Keratinocyte (primary cell): ENCODE data around the gene ATP6V0A1. TPM values are rescaled to one million over a fixed set of nuclear protein-coding genes. Genes with fewer than 3 reads are reported as not detected.
A peak's percentile ranks its signal among the peaks of the same experiment; 100 is the strongest.
"Not testable (repeated sequence)": the region's sequence is repeated elsewhere in the genome, so short reads cannot be mapped to it uniquely, and the experiment has no call there.

Experiments
- DNase-seq: peaks from one replicate; pipeline ENCODE4 v3.0.0-alpha.2; 2011; ENCODE audit warnings: low read depth, missing footprints, low spot score
- FAIRE-seq: peaks from 2 replicates; lab custom pipeline; 2011; peaks lifted over from hg19 to GRCh38; lab: Jason Lieb, UNC
- H2AFZ ChIP-seq: 2 replicates; pipeline ENCODE4 v1.6.0; 2012; ENCODE audit warnings: low read length, control low read depth, inconsistent platforms; ENCODE audit not compliant: control insufficient read depth
- H3K27ac ChIP-seq: 2 replicates; pipeline ENCODE4 v1.5.1; 2011; ENCODE audit warnings: low read length; ENCODE audit not compliant: control insufficient read depth, insufficient read depth
- H3K27me3 ChIP-seq: 3 replicates; pipeline ENCODE4 v1.6.0; 2011; ENCODE audit warnings: low read length; ENCODE audit not compliant: control insufficient read depth, insufficient read depth; ENCODE audit errors: extremely low read depth
- H3K36me3 ChIP-seq, 2 experiments: 2 replicates in 1 of 2; 3 replicates in 1 of 2; pipeline ENCODE4 v1.5.1; 2011; ENCODE audit warnings: low read length in 2 of 2, mild to moderate bottlenecking in 1 of 2; ENCODE audit not compliant: control insufficient read depth in 2 of 2, insufficient read depth in 2 of 2; ENCODE audit errors: extremely low read depth in 1 of 2
- H3K4me1 ChIP-seq: 3 replicates; pipeline ENCODE4 v1.5.1; 2011; ENCODE audit warnings: low read length; ENCODE audit not compliant: control insufficient read depth, insufficient read depth; ENCODE audit errors: extremely low read depth
- H3K4me2 ChIP-seq: 3 replicates; pipeline ENCODE4 v1.6.0; 2011; ENCODE audit warnings: low read depth, low read length; ENCODE audit not compliant: control insufficient read depth, insufficient read depth; ENCODE audit errors: extremely low read depth
- H3K4me3 ChIP-seq, 3 experiments: fragments of 200-600 bp in 1 of 3; sonication (generic) in 1 of 3; 2 replicates in 2 of 3; 3 replicates in 1 of 3; pipeline ENCODE4 v1.5.1; 2011 to 2016; ENCODE audit warnings: low read length in 3 of 3, mild to moderate bottlenecking in 3 of 3, control low read depth in 2 of 3, inconsistent platforms in 1 of 3, low read depth in 1 of 3, mixed read lengths in 1 of 3, mixed run types in 1 of 3, moderate library complexity in 1 of 3; ENCODE audit not compliant: control insufficient read depth in 2 of 3, insufficient read depth in 2 of 3; ENCODE audit errors: extremely low read depth in 1 of 3
- H3K79me2 ChIP-seq: 2 replicates; pipeline ENCODE4 v1.6.0; 2012; ENCODE audit warnings: low read length; ENCODE audit not compliant: control insufficient read depth, insufficient read depth
- H3K9ac ChIP-seq: 3 replicates; pipeline ENCODE4 v1.6.0; 2011; ENCODE audit warnings: low read length; ENCODE audit not compliant: control insufficient read depth, insufficient read depth; ENCODE audit errors: extremely low read depth
- H3K9me1 ChIP-seq: 3 replicates; pipeline ENCODE4 v1.6.0; 2011; ENCODE audit warnings: low read length; ENCODE audit not compliant: control insufficient read depth, insufficient read depth; ENCODE audit errors: extremely low read depth
- H3K9me3 ChIP-seq: 2 replicates; pipeline ENCODE4 v1.5.1; 2012; ENCODE audit warnings: low read depth, low read length; ENCODE audit not compliant: control insufficient read depth
- H4K20me1 ChIP-seq: 3 replicates; pipeline ENCODE4 v1.6.0; 2011; ENCODE audit warnings: low read length; ENCODE audit not compliant: control insufficient read depth, insufficient read depth; ENCODE audit errors: extremely low read depth
- EZH2 ChIP-seq: IDR thresholded peaks from one replicate; pipeline ENCODE4 v1.6.1; 2012; ENCODE audit warnings: inconsistent platforms, mild to moderate bottlenecking, low read length, moderate library complexity
- dilution Hi-C: fragments of 300-500 bp; cut with MboI; formaldehyde crosslinking; loops from one replicate; pipeline ENCODE4 v1.7.0; 2020; ENCODE audit warnings: low sequenced_read_pairs; ENCODE audit not compliant: extremely low pct_ligation_motif_present
- polyA plus RNA-seq, 5 experiments: library from polyadenylated mRNA; depleted of rRNA in 3 of 5; stranded (reverse) in 3 of 5; stranded (forward) in 1 of 5; unstranded in 1 of 5; fragments of >200 nt; gene quantifications; 1 replicate in 1 of 5; 2 replicates in 3 of 5; 3 replicates in 1 of 5; pipeline versions ENCODE4 v1.2.1 to v1.2.3, GENCODE V29; 2011 to 2012; ENCODE audit warnings: missing spikeins in 2 of 5, low read depth in 1 of 5, low replicate concordance in 1 of 5
- TF ChIP-seq, protein P1 (sequence below), 3 experiments: IDR thresholded peaks in 1 of 3; conservative IDR thresholded peaks in 1 of 3; optimal IDR thresholded peaks in 1 of 3; 2 replicates in 2 of 3; 3 replicates in 1 of 3; pipeline versions ENCODE3 to v1.5.1; 2011; ENCODE audit warnings: low read length in 3 of 3, mild to moderate bottlenecking in 3 of 3, moderate library complexity in 2 of 3, control low read depth in 1 of 3, inconsistent platforms in 1 of 3; ENCODE audit not compliant: insufficient read depth in 2 of 3; ENCODE audit errors: extremely low read depth in 1 of 3

Gene ATP6V0A1
- polyA plus RNA-seq, 1 donor (not counting 4 experiments of a cell fraction or from before 2014, with no cell fraction given): 24.0 TPM

DNA sequence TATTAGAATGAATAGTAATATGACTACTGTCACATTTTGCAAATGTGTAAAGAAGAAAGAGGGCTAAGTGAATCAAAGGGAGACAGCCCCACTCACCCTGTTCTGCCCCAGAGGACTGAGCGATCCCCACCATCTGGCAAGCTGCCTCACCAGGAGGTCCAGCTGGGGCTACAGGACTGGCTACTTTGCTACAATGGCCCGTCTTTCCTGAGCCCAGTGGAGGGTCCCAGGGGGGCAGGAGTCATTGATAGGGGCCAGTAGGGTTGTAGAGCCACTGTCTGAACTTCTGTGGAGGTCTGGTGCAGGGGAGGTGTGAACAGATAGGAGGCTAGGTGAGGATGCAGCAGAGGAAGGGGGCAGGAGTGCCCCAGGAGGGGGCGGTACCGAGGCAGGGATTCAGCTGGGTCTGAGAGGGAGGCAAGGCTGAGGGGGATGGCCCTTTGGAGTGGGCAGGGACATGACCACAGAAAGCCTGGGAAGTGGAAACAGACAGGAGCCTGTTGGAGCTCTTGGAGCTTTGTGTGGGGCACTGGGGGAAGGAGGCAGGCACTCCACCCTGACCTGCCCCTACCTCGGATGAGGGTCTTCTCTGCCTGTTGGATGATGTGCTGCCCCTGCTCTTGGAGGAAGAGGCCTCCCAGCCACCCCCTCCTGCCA is 97.4 kb downstream of the ATP6V0A1 start:
- H3K4me2 ChIP-seq: not testable (repeated sequence)
- FAIRE-seq: peak; percentile 20

DNA sequence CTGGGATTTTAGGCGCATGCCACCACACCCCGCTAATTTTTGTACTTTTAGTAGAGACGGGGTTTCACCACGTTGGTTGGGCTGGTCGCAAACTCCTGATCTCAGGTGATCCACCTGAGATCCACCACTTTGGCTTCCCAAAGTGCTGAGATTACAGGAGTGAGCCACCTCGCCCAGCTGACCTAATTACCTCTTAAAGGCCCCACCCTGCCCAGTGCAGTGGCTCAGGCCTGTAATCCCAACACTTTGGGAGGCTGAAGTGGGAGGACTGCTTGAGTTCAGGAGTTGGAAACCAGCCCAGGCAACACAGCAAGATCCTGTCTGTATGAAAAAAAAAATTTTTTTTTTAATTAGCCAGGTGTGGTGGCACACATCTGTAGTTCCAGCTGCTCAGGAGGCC is 100.4 kb downstream of the ATP6V0A1 start:
- H3K79me2 ChIP-seq: peaks cover 27% of the 10 kb centered on the region
- no peaks in the 10 kb centered on the region for H3K9me1 ChIP-seq
- no peaks in the 10 kb centered on the region for H4K20me1 ChIP-seq
- H3K4me3 ChIP-seq: no peak overlapping the region
- dilution Hi-C loops: no loop called here
- no peak for DNase-seq
- no peaks in the 10 kb centered on the region for H3K27me3 ChIP-seq
- no peak overlapping the region for H3K4me2 ChIP-seq
- no peak for FAIRE-seq
- no peak overlapping the region for H3K9ac ChIP-seq
- TF ChIP-seq, protein P1, sequence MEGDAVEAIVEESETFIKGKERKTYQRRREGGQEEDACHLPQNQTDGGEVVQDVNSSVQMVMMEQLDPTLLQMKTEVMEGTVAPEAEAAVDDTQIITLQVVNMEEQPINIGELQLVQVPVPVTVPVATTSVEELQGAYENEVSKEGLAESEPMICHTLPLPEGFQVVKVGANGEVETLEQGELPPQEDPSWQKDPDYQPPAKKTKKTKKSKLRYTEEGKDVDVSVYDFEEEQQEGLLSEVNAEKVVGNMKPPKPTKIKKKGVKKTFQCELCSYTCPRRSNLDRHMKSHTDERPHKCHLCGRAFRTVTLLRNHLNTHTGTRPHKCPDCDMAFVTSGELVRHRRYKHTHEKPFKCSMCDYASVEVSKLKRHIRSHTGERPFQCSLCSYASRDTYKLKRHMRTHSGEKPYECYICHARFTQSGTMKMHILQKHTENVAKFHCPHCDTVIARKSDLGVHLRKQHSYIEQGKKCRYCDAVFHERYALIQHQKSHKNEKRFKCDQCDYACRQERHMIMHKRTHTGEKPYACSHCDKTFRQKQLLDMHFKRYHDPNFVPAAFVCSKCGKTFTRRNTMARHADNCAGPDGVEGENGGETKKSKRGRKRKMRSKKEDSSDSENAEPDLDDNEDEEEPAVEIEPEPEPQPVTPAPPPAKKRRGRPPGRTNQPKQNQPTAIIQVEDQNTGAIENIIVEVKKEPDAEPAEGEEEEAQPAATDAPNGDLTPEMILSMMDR (optimal IDR thresholded peaks at IDR 0.05 in 1 of 3, IDR thresholded peaks at IDR 0.05 in 1 of 3, conservative IDR thresholded peaks at IDR 0.05 in 1 of 3; ENCODE audit: extremely low read depth in 1 of 3, insufficient read depth in 2 of 3, low read length in 3 of 3): no peak
- TF ChIP-seq EZH2: no peak
- peaks cover 0 to 6% of the 10 kb centered on the region in 2 experiments for H3K36me3 ChIP-seq
- H2AFZ ChIP-seq: no peak overlapping the region
- H3K27ac ChIP-seq: no peak overlapping the region
- H3K9me3 ChIP-seq: no peaks in the 10 kb centered on the region
- peaks cover 24% of the 10 kb centered on the region for H3K4me1 ChIP-seq

More for the DNA sequence above, 97.4 kb downstream of the ATP6V0A1 start:
- H3K27me3 ChIP-seq, H3K36me3 ChIP-seq, H3K9ac ChIP-seq, H3K9me1 ChIP-seq, H3K4me3 ChIP-seq, dilution Hi-C loops, H2AFZ ChIP-seq, H3K27ac ChIP-seq, DNase-seq, H3K9me3 ChIP-seq, H4K20me1 ChIP-seq: not testable (repeated sequence)
- TF ChIP-seq, protein P1 (optimal IDR thresholded peaks at IDR 0.05 in 1 of 3, IDR thresholded peaks at IDR 0.05 in 1 of 3, conservative IDR thresholded peaks at IDR 0.05 in 1 of 3; ENCODE audit: extremely low read depth in 1 of 3, insufficient read depth in 2 of 3, low read length in 3 of 3): peak in 1 of 3 experiments; percentile 20
- H3K4me1 ChIP-seq: peaks cover 18% of the 10 kb centered on the region
- peaks cover 13% of the 10 kb centered on the region for H3K79me2 ChIP-seq
